SK-N-SH (cell line): ENCODE results near the gene WDR86. TPM values are rescaled to one million over a fixed set of nuclear protein-coding genes. Genes with fewer than 3 reads are reported as not detected.
A peak's percentile ranks its signal among the peaks of the same experiment; 100 is the strongest.

Source experiments
- CTCF ChIA-PET: fragments of 300-600, 350-600 bp; formaldehyde crosslinking; extraction: SDS; loops from one replicate; lab custom pipeline; 2021; lab: Yijun Ruan, JAX
- POLR2A ChIA-PET: fragments of 350-600 bp; sonication (Branson Sonifier 250); formaldehyde crosslinking; extraction: SDS; loops from one replicate; lab custom pipeline; 2020; ENCODE audit warnings: antibody characterized with exemption, inconsistent platforms; lab: Yijun Ruan, JAX
- DNase-seq: peaks from one replicate; pipeline ENCODE4 v3.0.0; 2012
- H2AFZ ChIP-seq: fragments of 200-600 bp; sonication (generic); 2 replicates; pipeline ENCODE4 v1.8.1; 2016; ENCODE audit warnings: antibody characterized with exemption, mild to moderate bottlenecking, low read depth
- H3F3A ChIP-seq: fragments of 200-600 bp; sonication (generic); replicated peaks from 2 replicates; pipeline ENCODE3; 2016; ENCODE audit warnings: antibody characterized with exemption, mild to moderate bottlenecking; ENCODE audit not compliant: insufficient read depth
- H3K27ac ChIP-seq, 2 experiments: fragments of 200-500 bp in 1 of 2; fragments of 200-600 bp in 1 of 2; sonication (Bioruptor generic) in 1 of 2; sonication (generic), shearing (Covaris generic) in 1 of 2; 2 replicates each; pipeline versions ENCODE4 v1.5.1 to v1.6.1; 2014 to 2016; ENCODE audit warnings: low read depth in 2 of 2, inconsistent platforms in 1 of 2, low read length in 1 of 2, mild to moderate bottlenecking in 1 of 2, mixed read lengths in 1 of 2
- H3K27me3 ChIP-seq: fragments of 200-600 bp; sonication (generic), shearing (Covaris generic); 2 replicates; pipeline ENCODE4 v1.6.1; 2016; ENCODE audit warnings: mixed run types; ENCODE audit not compliant: insufficient read depth
- H3K36me3 ChIP-seq, 2 experiments: fragments of 200-500 bp in 1 of 2; fragments of 200-600 bp in 1 of 2; sonication (Bioruptor generic) in 1 of 2; sonication (generic) in 1 of 2; replicated peaks in 1 of 2; 2 replicates each; pipeline versions ENCODE3 to v1.5.1; 2014 to 2016; ENCODE audit warnings: low read length in 1 of 2, mild to moderate bottlenecking in 1 of 2; ENCODE audit not compliant: insufficient read depth in 2 of 2, control insufficient read depth in 1 of 2
- H3K4me1 ChIP-seq, 2 experiments: fragments of 200-500 bp in 1 of 2; fragments of 200-600 bp in 1 of 2; sonication (Bioruptor generic) in 1 of 2; sonication (generic), shearing (Covaris generic) in 1 of 2; 2 replicates each; pipeline versions ENCODE4 v1.5.1 to v1.6.1; 2014 to 2016; ENCODE audit warnings: low read depth in 1 of 2, low read length in 1 of 2, mixed run types in 1 of 2; ENCODE audit not compliant: insufficient read depth in 2 of 2, control insufficient read depth in 1 of 2
- H3K4me2 ChIP-seq: fragments of 200-600 bp; sonication (generic), shearing (Covaris generic); 2 replicates; pipeline ENCODE4 v1.6.1; 2017; ENCODE audit warnings: mixed run types
- H3K4me3 ChIP-seq, 2 experiments: fragments of 200-500 bp in 1 of 2; fragments of 200-600 bp in 1 of 2; sonication (Bioruptor generic) in 1 of 2; sonication (generic), shearing (Covaris generic) in 1 of 2; 2 replicates each; pipeline versions ENCODE4 v1.5.1 to v1.8.1; 2014 to 2016; ENCODE audit warnings: low read depth in 2 of 2, inconsistent platforms in 1 of 2, low read length in 1 of 2, mild to moderate bottlenecking in 1 of 2, mixed read lengths in 1 of 2, moderate library complexity in 1 of 2
- H3K79me2 ChIP-seq: fragments of 200-600 bp; sonication (generic); 2 replicates; pipeline ENCODE4 v1.8.1; 2017; ENCODE audit warnings: mild to moderate bottlenecking; ENCODE audit not compliant: insufficient read depth
- H3K9ac ChIP-seq: fragments of 200-600 bp; sonication (generic); 2 replicates; pipeline ENCODE4 v1.6.1; 2017; ENCODE audit warnings: mixed run types
- H3K9me2 ChIP-seq: fragments of 200-600 bp; sonication (generic); 2 replicates; pipeline ENCODE4 v1.6.1; 2017; ENCODE audit warnings: mixed run types
- H3K9me3 ChIP-seq: fragments of 200-600 bp; sonication (generic); 2 replicates; pipeline ENCODE4 v1.6.1; 2017; ENCODE audit warnings: mixed run types, mild to moderate bottlenecking, moderate library complexity
- H4K20me1 ChIP-seq: fragments of 200-600 bp; sonication (generic); 2 replicates; pipeline ENCODE4 v1.6.1; 2017; ENCODE audit warnings: mild to moderate bottlenecking, mixed run types; ENCODE audit not compliant: insufficient read depth
- CTCF ChIP-seq: fragments of 200-600 bp; sonication (generic); IDR thresholded peaks from 2 replicates; pipeline ENCODE4 v1.6.1; 2017; ENCODE audit warnings: antibody characterized with exemption, mild to moderate bottlenecking, moderate library complexity
- EZH2phosphoT487 ChIP-seq: fragments of 200-600 bp; sonication (generic); IDR thresholded peaks from 2 replicates; pipeline ENCODE4 v1.6.1; 2017; ENCODE audit warnings: low read depth, mixed run types, mild to moderate bottlenecking, antibody characterized with exemption, moderate library complexity, borderline replicate concordance
- FOSL2 ChIP-seq: IDR thresholded peaks from 2 replicates; pipeline ENCODE4 v1.4.0; 2012; ENCODE audit warnings: low read depth, mild to moderate bottlenecking, moderate library complexity, borderline replicate concordance
- FOXJ3 ChIP-seq: sonication (generic); formaldehyde crosslinking; IDR thresholded peaks from 2 replicates; pipeline ENCODE4 v1.5.1; 2020; ENCODE audit warnings: mild to moderate bottlenecking, missing genetic modification reagents
- FOXM1 ChIP-seq: IDR thresholded peaks from 2 replicates; pipeline ENCODE4 v1.4.0; 2012; ENCODE audit warnings: low read depth, mild to moderate bottlenecking
- GABPA ChIP-seq: IDR thresholded peaks from 2 replicates; pipeline ENCODE4 v1.4.0; 2012; ENCODE audit warnings: low read depth, mild to moderate bottlenecking
- MEF2A ChIP-seq: IDR thresholded peaks from 2 replicates; pipeline ENCODE4 v1.4.0; 2012; ENCODE audit warnings: low read depth, borderline replicate concordance
- MXI1 ChIP-seq: IDR thresholded peaks from 2 replicates; pipeline ENCODE4 v1.6.1; 2012; ENCODE audit warnings: mild to moderate bottlenecking, low read depth, low read length, improper control_type of control experiment
- NFIC ChIP-seq: IDR thresholded peaks from 2 replicates; pipeline ENCODE4 v1.4.0; 2012; ENCODE audit warnings: borderline replicate concordance
- PBX3 ChIP-seq: IDR thresholded peaks from 2 replicates; pipeline ENCODE4; 2012
- SMC3 ChIP-seq: IDR thresholded peaks from 2 replicates; pipeline ENCODE4 v1.6.1; 2012; ENCODE audit warnings: low read depth, low read length, improper control_type of control experiment
- USF1 ChIP-seq: IDR thresholded peaks from 2 replicates; pipeline ENCODE4 v1.4.0; 2012; ENCODE audit warnings: low read depth, borderline replicate concordance
- USF2 ChIP-seq: fragments of 150-350 bp; IDR thresholded peaks from 2 replicates; pipeline ENCODE4 v1.6.1; 2017; ENCODE audit warnings: antibody characterized with exemption, low read length, low read depth, borderline replicate concordance
- YY1 ChIP-seq: IDR thresholded peaks from 2 replicates; pipeline ENCODE4 v1.4.0; 2012; ENCODE audit warnings: low read depth, mild to moderate bottlenecking
- ZBTB33 ChIP-seq: IDR thresholded peaks from 2 replicates; pipeline ENCODE4 v1.4.0; 2012; ENCODE audit warnings: low read depth, borderline replicate concordance
- WGBS: methylation state at CpG from one replicate; pipeline ENCODE4 v1.1.6; 2017; ENCODE audit warnings: low lambda C conversion rate; 5-methylcytosine and 5-hydroxymethylcytosine counted together
- polyA plus RNA-seq, 3 experiments: library from polyadenylated mRNA; depleted of rRNA; stranded (reverse); fragments of >200 nt; gene quantifications; 2 replicates each; pipeline ENCODE4 v1.2.3, GENCODE V29; 2012

The WDR86 gene
- polyA plus RNA-seq, 1 of the 3 experiments (the other 2 are of a cell fraction) = 1.0 TPM

- no peak for TF ChIP-seq USF1
- TF ChIP-seq ZBTB33 = no peak
These were observed 28.8 kb downstream of the WDR86 start (continued) for GRCh38 chr7:151381098-151381347.

GRCh38 chr7:151380199-151381097 lies 29.4 kb downstream of the WDR86 start:
- peak; percentile 50 for DNase-seq
- H3K27ac ChIP-seq = no peak overlapping the region
- H3K79me2 ChIP-seq = no peaks in the 10 kb centered on the region
- H3K9ac ChIP-seq = no peak overlapping the region
- H3K4me1 ChIP-seq = no peaks in the 10 kb centered on the region
- ChIA-PET CTCF (interaction anchor here (1.0 to 1.7 kb wide), 3 partner anchors 12 to 68 kb away, joined by 4 to 6 read pairs (median 4); no protein-coding TSS in a partner anchor), POLR2A (no interaction called here)
- H2AFZ ChIP-seq = no peak overlapping the region
- H3K9me2 ChIP-seq = no peaks in the 10 kb centered on the region
- peaks cover 15 to 39% of the 10 kb centered on the region in 2 experiments for H3K36me3 ChIP-seq
- H3F3A ChIP-seq = peaks cover 4% of the 10 kb centered on the region
- H4K20me1 ChIP-seq = no peaks in the 10 kb centered on the region
- TF ChIP-seq CTCF (no peak), MEF2A (no peak), SMC3 (no peak), FOXM1 (no peak), NFIC (no peak), USF1 (no peak), FOXJ3 (no peak), EZH2phosphoT487 (no peak), FOSL2 (no peak), PBX3 (no peak), USF2 (no peak), MXI1 (no peak), GABPA (no peak), YY1 (no peak)
- H3K27me3 ChIP-seq = no peaks in the 10 kb centered on the region
- H3K4me3 ChIP-seq = no peak overlapping the region
- no peaks in the 10 kb centered on the region for H3K9me3 ChIP-seq
- WGBS = 92% methylated on average over 24 of the region's 32 CpGs
- H3K4me2 ChIP-seq = no peak overlapping the region
